ENCODE measurements around the gene PIGT. TPM values are rescaled to one million over a fixed set of nuclear protein-coding genes. Genes with fewer than 3 reads are reported as not detected.
A peak's percentile ranks its signal among the peaks of the same experiment; 100 is the strongest.

Gene PIGT
- polyA plus RNA-seq, 1 experiment: 114 TPM

DNA sequence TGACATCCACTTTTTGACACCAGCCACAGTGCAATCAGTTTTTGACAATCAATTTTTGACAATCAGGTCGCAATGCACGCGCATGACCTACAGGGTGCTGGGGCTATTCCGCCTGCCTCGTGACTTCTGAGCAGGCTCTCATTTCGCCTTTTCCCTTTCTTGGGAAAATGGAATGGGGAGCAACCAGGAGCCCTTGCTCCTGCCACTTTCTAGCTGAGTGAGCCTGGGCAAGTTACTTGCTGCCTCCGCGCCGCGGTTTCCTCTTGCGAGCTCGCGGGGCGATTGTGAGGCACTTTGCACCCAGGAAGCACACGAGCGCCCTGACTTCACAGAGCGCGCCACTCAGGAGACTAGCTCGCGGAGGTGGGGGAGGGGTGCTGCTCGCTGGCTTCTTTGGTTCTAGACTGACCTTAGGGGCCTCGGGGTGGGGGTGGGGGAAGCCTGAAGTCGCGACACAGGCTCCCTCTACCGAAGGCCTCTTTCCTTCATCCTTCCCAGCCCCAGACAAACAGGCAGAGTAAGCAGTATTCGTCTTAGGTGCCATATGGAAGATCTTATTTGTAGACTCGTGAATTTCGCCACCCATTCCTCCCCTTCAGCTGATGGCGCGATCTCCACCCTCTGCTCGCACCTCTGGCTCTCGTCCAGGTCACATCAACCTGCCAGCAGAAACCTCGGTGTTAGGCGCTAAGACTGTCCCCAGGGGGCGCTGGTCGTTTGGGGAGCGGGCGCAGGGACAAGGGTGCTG lies 42.4 kb upstream of the PIGT start:
- Histone ChIP-seq H3K27me3 (ENCODE audit: control insufficient read depth, insufficient read depth, low read length) (no peaks in the 10 kb centered on the region), H3K27ac (ENCODE audit: low read depth, low read length) (no peak overlapping the region), H3K9me3 (ENCODE audit: control insufficient read depth, insufficient read depth, low read length) (no peaks in the 10 kb centered on the region), H3K4me3 (ENCODE audit: low read depth, low read length) (peak overlapping the region; percentile 52)
- ChIA-PET POLR2A (interaction anchor here (0.5 to 1.3 kb wide), 6 partner anchors 10 to 1929 kb away, joined by 3 to 8 read pairs (median 4); partner anchors contain the start of gene SYS1), CTCF (interaction anchor here (0.5 to 9.9 kb wide), 42 partner anchors 9 to 1342 kb away, joined by 3 to 194 read pairs (median 6); partner anchors contain the start of genes DBNDD2, PIGT, SDC4 and SYS1)
- TF ChIP-seq, protein P1, sequence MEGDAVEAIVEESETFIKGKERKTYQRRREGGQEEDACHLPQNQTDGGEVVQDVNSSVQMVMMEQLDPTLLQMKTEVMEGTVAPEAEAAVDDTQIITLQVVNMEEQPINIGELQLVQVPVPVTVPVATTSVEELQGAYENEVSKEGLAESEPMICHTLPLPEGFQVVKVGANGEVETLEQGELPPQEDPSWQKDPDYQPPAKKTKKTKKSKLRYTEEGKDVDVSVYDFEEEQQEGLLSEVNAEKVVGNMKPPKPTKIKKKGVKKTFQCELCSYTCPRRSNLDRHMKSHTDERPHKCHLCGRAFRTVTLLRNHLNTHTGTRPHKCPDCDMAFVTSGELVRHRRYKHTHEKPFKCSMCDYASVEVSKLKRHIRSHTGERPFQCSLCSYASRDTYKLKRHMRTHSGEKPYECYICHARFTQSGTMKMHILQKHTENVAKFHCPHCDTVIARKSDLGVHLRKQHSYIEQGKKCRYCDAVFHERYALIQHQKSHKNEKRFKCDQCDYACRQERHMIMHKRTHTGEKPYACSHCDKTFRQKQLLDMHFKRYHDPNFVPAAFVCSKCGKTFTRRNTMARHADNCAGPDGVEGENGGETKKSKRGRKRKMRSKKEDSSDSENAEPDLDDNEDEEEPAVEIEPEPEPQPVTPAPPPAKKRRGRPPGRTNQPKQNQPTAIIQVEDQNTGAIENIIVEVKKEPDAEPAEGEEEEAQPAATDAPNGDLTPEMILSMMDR (IDR thresholded peaks at IDR 0.05; ENCODE audit: low read depth, low read length): peak; percentile 88
- no peak for DNase-seq (ENCODE audit: low read depth, low spot score)

- CTCF ChIA-PET: interaction anchor here (0.6 to 9.9 kb wide), 37 partner anchors 8 to 595 kb away, joined by 3 to 194 read pairs (median 6); partner anchors contain the start of genes DBNDD2, PIGT, SDC4 and SYS1
- peak overlapping the region; percentile 52 for H3K4me3 ChIP-seq (ENCODE audit: low read depth, low read length)
- POLR2A ChIA-PET: interaction anchor here (0.6 to 1.3 kb wide), 4 partner anchors 11 to 30 kb away, joined by 3 to 8 read pairs (median 4); partner anchors contain the start of gene SYS1
These were observed 41.9 kb upstream of the PIGT start for GRCh38 chr20:45374101-45374467.

GRCh38 chr20:45374966-45375365 lies 41.0 kb upstream of the PIGT start:
- CTCF ChIA-PET: interaction anchor here (1.3 to 9.9 kb wide), 6 partner anchors 12 to 396 kb away, joined by 5 to 194 read pairs (median 22); partner anchors contain the start of gene SYS1
- POLR2A ChIA-PET: no interaction called here
- no peaks in the 10 kb centered on the region for H3K9me3 ChIP-seq (ENCODE audit: control insufficient read depth, insufficient read depth, low read length)
- H3K27ac ChIP-seq (ENCODE audit: low read depth, low read length): no peak overlapping the region
- H3K4me3 ChIP-seq (ENCODE audit: low read depth, low read length): no peak overlapping the region
- H3K27me3 ChIP-seq (ENCODE audit: control insufficient read depth, insufficient read depth, low read length): no peaks in the 10 kb centered on the region
- no peak for DNase-seq (ENCODE audit: low read depth, low spot score)
- TF ChIP-seq, protein P1 (IDR thresholded peaks at IDR 0.05; ENCODE audit: low read depth, low read length): no peak

More at GRCh38 chr20:45374101-45374467, 41.9 kb upstream of the PIGT start:
- TF ChIP-seq, protein P1 (IDR thresholded peaks at IDR 0.05; ENCODE audit: low read depth, low read length): no peak
- Histone ChIP-seq H3K27ac (ENCODE audit: low read depth, low read length) (no peak overlapping the region), H3K27me3 (ENCODE audit: control insufficient read depth, insufficient read depth, low read length) (no peaks in the 10 kb centered on the region), H3K9me3 (ENCODE audit: control insufficient read depth, insufficient read depth, low read length) (no peaks in the 10 kb centered on the region)
- no peak for DNase-seq (ENCODE audit: low read depth, low spot score)

- Histone ChIP-seq H3K4me3 (ENCODE audit: low read depth, low read length) (no peak overlapping the region), H3K27me3 (ENCODE audit: control insufficient read depth, insufficient read depth, low read length) (no peaks in the 10 kb centered on the region), H3K9me3 (ENCODE audit: control insufficient read depth, insufficient read depth, low read length) (no peaks in the 10 kb centered on the region), H3K27ac (ENCODE audit: low read depth, low read length) (no peak overlapping the region)
- TF ChIP-seq, protein P1 (IDR thresholded peaks at IDR 0.05; ENCODE audit: low read depth, low read length): no peak
- CTCF ChIA-PET: interaction anchor here (0.9 to 9.9 kb wide), 2 partner anchors 35 to 58 kb away, joined by 5 to 194 read pairs; no protein-coding TSS in a partner anchor
- POLR2A ChIA-PET: no interaction called here
- no peak for DNase-seq (ENCODE audit: low read depth, low spot score)
These were observed 38.7 kb upstream of the PIGT start for GRCh38 chr20:45377269-45377668.

DNA sequence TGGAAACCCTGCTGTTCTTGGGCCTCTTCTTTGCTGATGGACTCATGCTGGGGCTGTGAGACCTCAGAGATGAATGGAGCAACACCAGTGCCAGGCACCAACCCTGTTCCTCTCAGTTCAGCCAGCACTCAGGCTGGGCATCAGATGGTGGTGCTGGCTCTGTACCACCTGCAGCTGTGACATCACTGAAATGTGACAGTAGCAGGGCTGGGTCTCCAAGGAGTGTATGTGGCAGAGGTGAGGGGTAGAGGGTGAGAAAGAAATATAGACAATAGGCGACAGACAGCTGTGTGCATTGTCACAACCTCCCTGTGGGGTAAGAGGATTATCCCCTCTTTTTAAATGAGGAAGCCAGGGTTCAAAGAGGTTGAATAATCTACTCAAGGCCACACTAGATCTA lies 37.8 kb upstream of the PIGT start, which contains the start of gene TP53TG5:
TSS of gene TP53TG5 (minus strand) at position 135 of the 400 bp plus-strand sequence. CDS start at position 46, 89 bp downstream.
- H3K27ac ChIP-seq (ENCODE audit: low read depth, low read length): no peak within 1 kb of the TSS
- no peak for DNase-seq (ENCODE audit: low read depth, low spot score)
- ChIA-PET POLR2A (no interaction called here), CTCF (interaction anchor here (9.9 kb wide), 1 partner anchor 57 kb away, joined by 194 read pairs; no protein-coding TSS in a partner anchor)
- no peaks in the 10 kb centered on the region for H3K27me3 ChIP-seq (ENCODE audit: control insufficient read depth, insufficient read depth, low read length)
- H3K4me3 ChIP-seq (ENCODE audit: low read depth, low read length): no peak within 1 kb of the TSS
- H3K9me3 ChIP-seq (ENCODE audit: control insufficient read depth, insufficient read depth, low read length): no peaks in the 10 kb centered on the region
- TF ChIP-seq, protein P1 (IDR thresholded peaks at IDR 0.05; ENCODE audit: low read depth, low read length): no peak

Data from AG04450 (cell line).